PC-3 (cell line): Measurements from ENCODE around the gene AJM1.

Experiments
- EZH2 ChIP-seq: fragments of 300-600 bp; sonication (generic); IDR thresholded peaks from one replicate; pipeline ENCODE4 v1.6.1; 2017; ENCODE audit warnings: antibody characterized with exemption, mild to moderate bottlenecking, low read length; ENCODE audit not compliant: unreplicated experiment
- EZH2phosphoT487 ChIP-seq: fragments of 300-600 bp; sonication (generic); IDR thresholded peaks from 2 replicates; pipeline ENCODE4 v1.6.1; 2018; ENCODE audit warnings: mild to moderate bottlenecking, antibody characterized with exemption, low read length, borderline replicate concordance
- TF ChIP-seq, protein P1 (sequence below): fragments of 300-600 bp; sonication (generic); conservative IDR thresholded peaks from 2 replicates; pipeline ENCODE4 v1.5.1; 2017; ENCODE audit warnings: antibody characterized with exemption, low read depth, mild to moderate bottlenecking, low read length

DNA sequence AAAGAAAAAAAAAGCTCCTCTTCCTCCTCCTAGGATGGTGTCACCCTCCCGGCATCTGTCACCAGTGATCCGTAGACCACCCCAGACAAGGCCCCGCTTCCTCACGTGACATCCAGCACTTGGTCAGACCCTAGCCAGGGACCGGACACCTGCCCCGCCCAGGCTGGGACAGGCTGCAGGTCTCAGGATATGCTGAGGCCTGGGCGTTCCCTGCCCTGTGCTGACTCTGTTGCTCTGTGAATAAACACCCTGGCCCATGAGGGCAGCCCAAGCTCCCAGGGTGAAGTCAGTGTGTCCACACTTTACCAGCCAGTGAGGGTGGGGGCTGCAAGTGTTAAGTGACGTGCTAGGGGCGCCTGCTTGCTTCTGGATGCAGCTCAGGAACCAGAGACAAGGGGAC lies 18.3 kb downstream of the AJM1 start:
- TF ChIP-seq, protein P1, sequence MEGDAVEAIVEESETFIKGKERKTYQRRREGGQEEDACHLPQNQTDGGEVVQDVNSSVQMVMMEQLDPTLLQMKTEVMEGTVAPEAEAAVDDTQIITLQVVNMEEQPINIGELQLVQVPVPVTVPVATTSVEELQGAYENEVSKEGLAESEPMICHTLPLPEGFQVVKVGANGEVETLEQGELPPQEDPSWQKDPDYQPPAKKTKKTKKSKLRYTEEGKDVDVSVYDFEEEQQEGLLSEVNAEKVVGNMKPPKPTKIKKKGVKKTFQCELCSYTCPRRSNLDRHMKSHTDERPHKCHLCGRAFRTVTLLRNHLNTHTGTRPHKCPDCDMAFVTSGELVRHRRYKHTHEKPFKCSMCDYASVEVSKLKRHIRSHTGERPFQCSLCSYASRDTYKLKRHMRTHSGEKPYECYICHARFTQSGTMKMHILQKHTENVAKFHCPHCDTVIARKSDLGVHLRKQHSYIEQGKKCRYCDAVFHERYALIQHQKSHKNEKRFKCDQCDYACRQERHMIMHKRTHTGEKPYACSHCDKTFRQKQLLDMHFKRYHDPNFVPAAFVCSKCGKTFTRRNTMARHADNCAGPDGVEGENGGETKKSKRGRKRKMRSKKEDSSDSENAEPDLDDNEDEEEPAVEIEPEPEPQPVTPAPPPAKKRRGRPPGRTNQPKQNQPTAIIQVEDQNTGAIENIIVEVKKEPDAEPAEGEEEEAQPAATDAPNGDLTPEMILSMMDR, result no peak
- TF ChIP-seq EZH2phosphoT487 (no peak), EZH2 (no peak)
